ENCODE data around the gene ARVCF. TPM values are rescaled to one million over a fixed set of nuclear protein-coding genes. Genes with fewer than 3 reads are reported as not detected.

Gene ARVCF
- total RNA-seq, 4 donors from 2014 or later: 31.1 to 55.8 (median 44.6) TPM

DNA sequence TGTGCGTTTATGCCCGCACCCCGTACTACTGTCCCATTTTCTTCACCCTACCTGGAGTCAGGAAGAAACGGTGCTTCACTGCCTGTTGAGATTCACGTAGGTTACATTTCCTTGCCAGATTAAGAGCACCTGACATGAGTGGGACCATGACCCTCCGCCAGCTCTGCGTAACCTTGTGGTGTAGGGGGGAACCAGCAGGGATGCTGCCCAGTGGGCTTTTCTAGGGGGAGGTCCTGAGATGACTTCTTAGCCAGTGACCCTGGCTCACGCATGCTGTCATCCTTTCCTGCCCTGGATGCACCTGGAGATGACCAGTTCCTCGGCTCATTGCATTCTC is 967 bp upstream of the ARVCF start:
- Histone ChIP-seq H3K9me3 (no peaks in the 10 kb centered on the region), H3K27ac (replicated peaks in 1 of 4) (no peak overlapping the region), H3K36me3 (no peaks in the 10 kb centered on the region), H3K4me1 (peaks cover 37 to 68% (median 52%) of the 10 kb centered on the region in 4 donors), H3K4me3 (peak overlapping the region in 3 of 4 donors; percentile 82 to 88 (median 86)), H3K27me3 (no peaks in the 10 kb centered on the region)
- TF ChIP-seq, protein P1, sequence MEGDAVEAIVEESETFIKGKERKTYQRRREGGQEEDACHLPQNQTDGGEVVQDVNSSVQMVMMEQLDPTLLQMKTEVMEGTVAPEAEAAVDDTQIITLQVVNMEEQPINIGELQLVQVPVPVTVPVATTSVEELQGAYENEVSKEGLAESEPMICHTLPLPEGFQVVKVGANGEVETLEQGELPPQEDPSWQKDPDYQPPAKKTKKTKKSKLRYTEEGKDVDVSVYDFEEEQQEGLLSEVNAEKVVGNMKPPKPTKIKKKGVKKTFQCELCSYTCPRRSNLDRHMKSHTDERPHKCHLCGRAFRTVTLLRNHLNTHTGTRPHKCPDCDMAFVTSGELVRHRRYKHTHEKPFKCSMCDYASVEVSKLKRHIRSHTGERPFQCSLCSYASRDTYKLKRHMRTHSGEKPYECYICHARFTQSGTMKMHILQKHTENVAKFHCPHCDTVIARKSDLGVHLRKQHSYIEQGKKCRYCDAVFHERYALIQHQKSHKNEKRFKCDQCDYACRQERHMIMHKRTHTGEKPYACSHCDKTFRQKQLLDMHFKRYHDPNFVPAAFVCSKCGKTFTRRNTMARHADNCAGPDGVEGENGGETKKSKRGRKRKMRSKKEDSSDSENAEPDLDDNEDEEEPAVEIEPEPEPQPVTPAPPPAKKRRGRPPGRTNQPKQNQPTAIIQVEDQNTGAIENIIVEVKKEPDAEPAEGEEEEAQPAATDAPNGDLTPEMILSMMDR (IDR thresholded peaks at IDR 0.05): no peak
- TF ChIP-seq POLR2A (IDR thresholded peaks at IDR 0.05; ENCODE audit: low read depth) (no peak), POLR2AphosphoS5 (IDR thresholded peaks at IDR 0.05) (no peak), EP300 (IDR thresholded peaks at IDR 0.05) (no peak)
- DNase-seq (ENCODE audit: extremely low spot score): no peak
- intact Hi-C loops (cut with DNase I): loop anchor here (5.0 kb wide), 1 partner anchor 65 kb away; the partner anchor contains the start of gene DGCR8
- WGBS: 58% methylated on average over 9 of the region's 9 CpGs

DNA sequence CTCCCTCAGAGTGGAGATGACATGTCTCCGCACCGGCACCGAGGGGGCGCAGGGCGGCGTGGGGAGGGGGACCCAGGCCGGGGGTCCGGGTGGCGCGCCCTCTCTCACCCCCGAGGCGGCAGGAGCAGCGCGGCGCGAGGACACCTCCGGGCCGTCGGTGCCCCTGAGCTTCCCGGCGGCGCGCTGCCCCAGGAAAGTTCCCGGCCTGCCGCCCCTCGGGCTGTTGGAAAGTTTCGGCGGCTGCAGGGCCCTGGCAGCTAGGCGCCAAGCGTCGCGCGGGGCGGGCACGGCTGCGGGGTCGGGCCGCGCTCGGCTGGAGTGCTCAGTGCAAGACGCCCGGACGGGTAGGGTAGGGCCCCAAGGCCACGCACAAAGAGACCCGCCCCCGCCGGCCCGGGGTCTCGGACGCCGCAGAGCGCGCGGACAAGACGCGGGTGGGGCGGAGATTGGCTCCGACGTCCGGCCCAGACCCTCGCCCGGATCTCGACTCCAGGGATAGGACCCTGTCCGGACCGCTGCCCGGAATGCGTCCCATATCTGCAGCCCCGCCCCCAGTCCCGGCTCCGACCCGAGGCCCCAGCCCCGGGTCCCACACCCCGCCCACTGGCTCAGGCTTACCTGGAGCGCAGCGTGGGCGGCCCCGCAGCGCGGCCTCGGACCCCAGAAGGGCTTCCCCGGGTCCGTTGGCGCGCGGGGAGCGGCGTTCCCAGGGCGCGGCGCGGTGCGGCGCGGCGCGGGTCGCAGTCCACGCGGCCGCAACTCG is 471 bp downstream of the ARVCF start:
- H3K36me3 ChIP-seq: no peaks in the 10 kb centered on the region
- TF ChIP-seq EP300 (IDR thresholded peaks at IDR 0.05): no peak
- TF ChIP-seq POLR2AphosphoS5 (IDR thresholded peaks at IDR 0.05): no peak
- TF ChIP-seq, protein P1 (IDR thresholded peaks at IDR 0.05): no peak
- TF ChIP-seq POLR2A (IDR thresholded peaks at IDR 0.05; ENCODE audit: low read depth): no peak
- no CpG with 5 or more reads among the region's 101 CpGs for WGBS
- peak overlapping the region; percentile 75 to 88 (median 84) for H3K4me3 ChIP-seq
- H3K4me1 ChIP-seq: peaks cover 27 to 60% (median 39%) of the 10 kb centered on the region in 4 donors
- no peaks in the 10 kb centered on the region for H3K27me3 ChIP-seq
- no peak for DNase-seq (ENCODE audit: extremely low spot score)
- no peaks in the 10 kb centered on the region for H3K9me3 ChIP-seq
- intact Hi-C loops (cut with DNase I): loop anchor here (5.0 kb wide), 1 partner anchor 66 kb away; the partner anchor contains the start of gene DGCR8
- H3K27ac ChIP-seq (replicated peaks in 1 of 4): peak overlapping the region; percentile 40 to 65 (median 58)

DNA sequence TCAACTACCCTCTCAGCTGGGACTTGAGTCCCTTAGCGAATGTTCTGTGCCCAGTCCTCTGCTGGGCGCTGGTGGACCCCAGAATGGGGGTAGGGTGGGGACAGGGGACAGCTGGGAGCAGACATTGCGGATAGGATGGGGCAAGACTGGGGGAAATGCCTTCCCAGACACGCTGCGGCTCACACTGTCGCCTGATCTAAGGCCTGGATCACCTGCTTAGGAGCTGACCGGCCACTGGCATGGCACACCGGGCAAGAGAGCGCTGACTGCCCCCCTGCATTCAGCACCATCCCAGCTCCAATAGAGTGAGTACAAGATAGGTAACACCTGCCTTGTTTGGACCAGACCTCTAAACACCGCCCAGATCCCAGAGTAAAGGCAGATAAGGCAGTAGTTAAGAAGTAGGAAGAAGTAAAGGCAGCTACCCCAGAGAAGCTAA is 1.4 kb downstream of the ARVCF start:
- H3K4me1 ChIP-seq: peaks cover 23 to 55% (median 35%) of the 10 kb centered on the region in 4 donors
- no peaks in the 10 kb centered on the region for H3K36me3 ChIP-seq
- WGBS: 91% methylated on average over 10 of the region's 10 CpGs
- no peak overlapping the region for H3K27ac ChIP-seq (replicated peaks in 1 of 4)
- no peaks in the 10 kb centered on the region for H3K27me3 ChIP-seq
- DNase-seq (ENCODE audit: extremely low spot score): no peak
- no peak for TF ChIP-seq POLR2AphosphoS5 (IDR thresholded peaks at IDR 0.05)
- TF ChIP-seq EP300 (IDR thresholded peaks at IDR 0.05): no peak
- TF ChIP-seq, protein P1 (IDR thresholded peaks at IDR 0.05): no peak
- no peak for TF ChIP-seq POLR2A (IDR thresholded peaks at IDR 0.05; ENCODE audit: low read depth)
- no peaks in the 10 kb centered on the region for H3K9me3 ChIP-seq
- intact Hi-C loops (cut with DNase I): loop anchor here (5.0 kb wide), 1 partner anchor 67 kb away; the partner anchor contains the start of gene DGCR8
- no peak overlapping the region for H3K4me3 ChIP-seq

DNA sequence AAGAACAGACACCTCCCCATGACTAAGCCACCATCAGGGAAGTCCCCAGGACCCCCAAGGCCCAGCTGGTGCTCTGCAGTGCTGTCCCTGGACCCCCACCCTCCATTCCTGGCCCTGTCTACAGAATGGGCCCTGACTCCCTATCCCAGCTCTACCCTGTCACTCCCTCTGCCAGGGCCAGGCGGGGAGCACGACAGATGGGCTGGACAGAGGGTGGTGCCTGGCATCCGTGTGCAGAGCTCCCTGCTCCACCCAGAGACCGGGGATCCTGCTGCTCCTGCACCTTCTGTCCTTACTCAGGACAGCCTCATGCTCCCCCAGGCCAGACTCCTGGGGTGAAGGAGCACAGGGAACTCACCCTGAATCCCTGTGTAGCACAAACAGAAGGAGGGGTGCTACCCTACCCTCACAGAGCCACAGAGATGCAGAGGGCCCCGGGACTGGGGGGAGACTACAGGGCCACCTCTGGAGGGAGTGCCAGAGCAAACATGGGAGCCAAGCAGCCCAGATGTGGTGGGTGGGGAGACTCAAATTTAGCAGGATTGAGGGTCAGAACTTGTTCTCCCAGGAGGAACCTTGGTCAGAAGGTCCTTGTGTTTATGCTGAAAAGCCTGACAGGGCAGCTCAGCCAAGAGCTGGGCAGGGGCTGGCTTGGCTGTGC is 2.0 kb downstream of the ARVCF start:
- no peak for DNase-seq (ENCODE audit: extremely low spot score)
- peaks cover 21 to 51% (median 32%) of the 10 kb centered on the region in 4 donors for H3K4me1 ChIP-seq
- 65% methylated on average over 2 of the region's 5 CpGs for WGBS

More for the DNA sequence above, 2.0 kb downstream of the ARVCF start:
- Histone ChIP-seq H3K4me3 (no peak overlapping the region), H3K36me3 (no peaks in the 10 kb centered on the region), H3K9me3 (no peaks in the 10 kb centered on the region), H3K27me3 (no peaks in the 10 kb centered on the region), H3K27ac (replicated peaks in 1 of 4) (no peak overlapping the region)
- TF ChIP-seq POLR2AphosphoS5 (IDR thresholded peaks at IDR 0.05) (no peak), EP300 (IDR thresholded peaks at IDR 0.05) (no peak), POLR2A (IDR thresholded peaks at IDR 0.05; ENCODE audit: low read depth) (no peak)
- TF ChIP-seq, protein P1 (IDR thresholded peaks at IDR 0.05): no peak
- intact Hi-C loops (cut with DNase I): loop anchor here (5.0 kb wide), 1 partner anchor 68 kb away; the partner anchor contains the start of gene DGCR8

Measured in esophagus muscularis mucosa (tissue), 4 donors.